IMR-90 (cell line): ENCODE measurements around the gene CROCC. TPM values are rescaled to one million over a fixed set of nuclear protein-coding genes. Genes with fewer than 3 reads are reported as not detected.

ENCODE experiments used
- ATAC-seq: fragments of 200-7000 bp; cut with Tn5 transposase; 2 replicates; pipeline ENCODE4 v1.9.1; 2020; ENCODE audit warnings: low read depth, mild to moderate bottlenecking, moderate library complexity
- BruUV-seq: library from RNA; stranded (reverse); fragments of 400-500 nt; replicated peaks from 2 replicates; lab custom pipeline; 2021; lab: Mats Ljungman, UMichigan
- CTCF ChIA-PET: fragments of 300-600 bp; formaldehyde crosslinking; extraction: SDS; loops from one replicate; lab custom pipeline; 2021; ENCODE audit warnings: antibody characterized with exemption; lab: Yijun Ruan, JAX
- POLR2A ChIA-PET: fragments of 300-600 bp; sonication (Branson Sonifier 250); formaldehyde crosslinking; loops from one replicate; lab custom pipeline; 2022; ENCODE audit warnings: antibody characterized with exemption; ENCODE audit not compliant: unreplicated experiment; lab: Charles Lee
- DNase-seq: peaks from one replicate; pipeline ENCODE4 v3.0.0; 2013
- H2AFZ ChIP-seq: replicated peaks from 2 replicates; pipeline ENCODE3; 2013; ENCODE audit warnings: low read length, mild to moderate bottlenecking; ENCODE audit not compliant: poor library complexity
- H2AK5ac ChIP-seq: 2 replicates; pipeline ENCODE4 v1.6.1; 2013; ENCODE audit warnings: low read depth, low read length, inconsistent platforms
- H2AK9ac ChIP-seq: replicated peaks from 2 replicates; pipeline ENCODE3; 2013; ENCODE audit warnings: mild to moderate bottlenecking, low read depth, low read length, moderate library complexity; ENCODE audit not compliant: poor library complexity
- H2BK120ac ChIP-seq: 2 replicates; pipeline ENCODE4 v1.6.1; 2013; ENCODE audit warnings: low read depth, low read length, inconsistent platforms
- H2BK15ac ChIP-seq: 3 replicates; pipeline ENCODE4 v1.6.1; 2013; ENCODE audit warnings: low read depth, low read length, inconsistent platforms
- H2BK20ac ChIP-seq: 2 replicates; pipeline ENCODE4 v1.6.1; 2013; ENCODE audit warnings: low read depth, mild to moderate bottlenecking, inconsistent platforms, low read length, moderate library complexity
- H2BK5ac ChIP-seq: 2 replicates; pipeline ENCODE4 v1.6.1; 2013; ENCODE audit warnings: mild to moderate bottlenecking, low read depth, low read length, inconsistent platforms; ENCODE audit not compliant: poor library complexity, severe bottlenecking
- H3K14ac ChIP-seq: replicated peaks from 2 replicates; pipeline ENCODE4 v1.6.1; 2013; ENCODE audit warnings: low read depth, low read length, inconsistent platforms
- H3K18ac ChIP-seq: 2 replicates; pipeline ENCODE4 v1.6.1; 2013; ENCODE audit warnings: low read depth, low read length, control low read depth
- H3K23ac ChIP-seq: 2 replicates; pipeline ENCODE4 v1.6.1; 2013; ENCODE audit warnings: low read depth, low read length, inconsistent platforms
- H3K27ac ChIP-seq: 2 replicates; pipeline ENCODE4 v1.5.1; 2013; ENCODE audit warnings: mild to moderate bottlenecking, control low read depth, low read length; ENCODE audit not compliant: insufficient read depth
- H3K27me3 ChIP-seq: 2 replicates; pipeline ENCODE4 v1.6.1; 2013; ENCODE audit warnings: low read length; ENCODE audit not compliant: control insufficient read depth, insufficient read depth
- H3K36me3 ChIP-seq: 2 replicates; pipeline ENCODE4 v1.6.1; 2013; ENCODE audit warnings: low read length, mixed read lengths; ENCODE audit not compliant: control insufficient read depth, insufficient read depth
- H3K4ac ChIP-seq: 2 replicates; pipeline ENCODE4 v1.6.1; 2013; ENCODE audit warnings: low read depth, low read length, inconsistent platforms
- H3K4me1 ChIP-seq: 2 replicates; pipeline ENCODE4 v1.6.1; 2013; ENCODE audit warnings: low read length, mixed read lengths; ENCODE audit not compliant: control insufficient read depth, insufficient read depth
- H3K4me2 ChIP-seq: 2 replicates; pipeline ENCODE4 v1.6.1; 2013; ENCODE audit warnings: low read depth, mild to moderate bottlenecking, control low read depth, low read length, moderate library complexity
- H3K4me3 ChIP-seq: 2 replicates; pipeline ENCODE4 v1.5.1; 2013; ENCODE audit warnings: low read depth, mild to moderate bottlenecking, control low read depth, low read length, moderate library complexity; ENCODE audit not compliant: insufficient read depth
- H3K56ac ChIP-seq: 2 replicates; pipeline ENCODE4 v1.6.1; 2013; ENCODE audit warnings: low read length, inconsistent platforms; ENCODE audit not compliant: insufficient read depth; ENCODE audit errors: extremely low read depth
- H3K79me1 ChIP-seq, 2 experiments: 2 replicates each; pipeline ENCODE4 v1.6.1; 2013; ENCODE audit warnings: low read length in 2 of 2, inconsistent platforms in 1 of 2, low read depth in 1 of 2
- H3K9ac ChIP-seq: 2 replicates; pipeline ENCODE4 v1.6.1; 2013; ENCODE audit warnings: low read depth, low read length, control low read depth
- H3K9me1 ChIP-seq: 2 replicates; pipeline ENCODE4 v1.6.1; 2013; ENCODE audit warnings: low read length, inconsistent platforms; ENCODE audit not compliant: insufficient read depth
- H3K9me3 ChIP-seq: 2 replicates; pipeline ENCODE4 v1.6.1; 2013; ENCODE audit warnings: low read length; ENCODE audit not compliant: control insufficient read depth, insufficient read depth
- H4K20me1 ChIP-seq: 2 replicates; pipeline ENCODE4 v1.6.1; 2013; ENCODE audit warnings: low read length, inconsistent platforms; ENCODE audit not compliant: insufficient read depth
- H4K5ac ChIP-seq: 2 replicates; pipeline ENCODE4 v1.6.1; 2013; ENCODE audit warnings: mild to moderate bottlenecking, low read depth, low read length, control low read depth
- H4K8ac ChIP-seq, 2 experiments: 2 replicates each; pipeline ENCODE4 v1.6.1; 2013; ENCODE audit warnings: low read depth in 2 of 2, low read length in 2 of 2, control low read depth in 1 of 2, inconsistent platforms in 1 of 2
- H4K91ac ChIP-seq: 2 replicates; pipeline ENCODE4 v1.6.1; 2013; ENCODE audit warnings: low read depth, low read length, inconsistent platforms; ENCODE audit not compliant: insufficient read depth
- RAD21 ChIP-seq: IDR thresholded peaks from 2 replicates; pipeline ENCODE4 v1.6.1; 2012; ENCODE audit warnings: low read length, improper control_type of control experiment
- WGBS, 2 experiments: methylation state at CpG; one replicate each; pipeline versions ENCODE4 v1.1.5 to v1.1.7; 2013; ENCODE audit warnings: missing lambda C conversion rate in 2 of 2; ENCODE audit not compliant: insufficient read length in 1 of 2; ENCODE audit errors: extremely low coverage in 2 of 2; 5-methylcytosine and 5-hydroxymethylcytosine counted together
- dilution Hi-C: fragments of 300-500 bp; cut with HindIII; formaldehyde crosslinking; loops from one replicate; pipeline ENCODE4 v1.14.3; 2018; ENCODE audit warnings: low sequenced_read_pairs; ENCODE audit not compliant: unreplicated experiment
- in situ Hi-C: fragments of 300-500 bp; cut with MboI; formaldehyde crosslinking; loops from 3 replicates; pipeline ENCODE4 v1.14.3; 2019; ENCODE audit warnings: low sequenced_read_pairs, inconsistent platforms, mixed read lengths
- intact Hi-C: fragments of 100-400 bp; cut with micrococcal nuclease; formaldehyde crosslinking; loops from 2 replicates; pipeline ENCODE4 v1.10.0; 2022
- polyA plus RNA-seq, 3 experiments: library from polyadenylated mRNA; depleted of rRNA; stranded (reverse); fragments of >200 nt; gene quantifications; 2 replicates each; pipeline ENCODE4 v1.2.3, GENCODE V29; 2012; ENCODE audit warnings: low replicate concordance in 1 of 3
- total RNA-seq: library from RNA; depleted of rRNA; stranded (reverse); fragments of >200 nt; gene quantifications from 2 replicates; pipeline ENCODE4 v1.2.3, GENCODE V29; 2012
- TF ChIP-seq, protein P1 (sequence below): conservative IDR thresholded peaks from 2 replicates; pipeline ENCODE4 v1.5.1; 2012; ENCODE audit warnings: mild to moderate bottlenecking, low read depth, low read length, improper control_type of control experiment

The CROCC gene
- total and polyA plus RNA-seq, 2 of the 4 experiments (the other 2 are of a cell fraction) = 7.5 to 13.7 TPM

DNA sequence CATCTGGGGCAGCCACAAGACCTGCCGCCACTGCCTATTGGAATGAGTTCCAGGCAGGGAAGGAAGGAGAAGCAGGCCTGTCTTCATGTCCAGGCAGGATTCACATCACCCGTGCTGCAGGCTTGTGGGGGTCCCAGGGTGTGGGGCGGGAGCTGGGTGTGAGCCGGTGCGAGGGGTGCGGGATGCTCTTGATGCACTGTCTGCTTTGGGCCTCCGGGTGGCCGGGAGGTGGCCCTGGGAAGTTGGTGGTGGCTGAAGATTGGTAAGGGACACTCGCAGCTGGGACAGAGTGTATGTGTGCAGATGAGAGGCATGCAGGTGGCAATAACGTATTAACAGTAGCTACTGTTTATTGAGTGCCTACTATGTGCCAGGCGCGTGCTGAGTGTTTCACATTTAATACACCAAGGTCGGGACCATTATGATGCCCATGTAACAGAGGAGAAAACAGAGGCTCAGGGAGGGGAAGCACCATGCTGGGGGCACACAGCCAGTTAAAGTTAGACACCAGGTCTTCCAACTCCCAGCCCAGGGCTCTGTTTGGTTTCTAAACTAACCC lies 3.3 kb downstream of the CROCC start:
- intact Hi-C loops = no loop called here

More for the DNA sequence above, 3.3 kb downstream of the CROCC start:
- no peaks in the 10 kb centered on the region for H3K36me3 ChIP-seq
- no peak overlapping the region for H3K27ac ChIP-seq
- peak overlapping the region; percentile 15 for H2AFZ ChIP-seq
- no peak overlapping the region for H3K23ac ChIP-seq
- 0 out of 2 replicates have a peak, but pooled peaks have one; percentile 19 for ATAC-seq
- H2BK5ac ChIP-seq = no peak overlapping the region
- no peak overlapping the region for H2BK120ac ChIP-seq
- peaks cover 13% of the 10 kb centered on the region; the same call in 1 of the 2 replicates for H3K9me1 ChIP-seq
- ChIA-PET POLR2A (no interaction called here), CTCF (no interaction called here)
- H3K27me3 ChIP-seq = no peaks in the 10 kb centered on the region; the same call in 1 of the 2 replicates
- H4K8ac ChIP-seq = no peak overlapping the region
- no peak overlapping the region for H2BK20ac ChIP-seq
- H3K4me2 ChIP-seq = no peak overlapping the region
- no peak overlapping the region for H3K9ac ChIP-seq
- H4K5ac ChIP-seq = no peak overlapping the region
- peaks cover 5% of the 10 kb centered on the region; the same call in 1 of the 2 replicates for H3K4me1 ChIP-seq
- no peak overlapping the region for H3K4me3 ChIP-seq
- H2BK15ac ChIP-seq = no peak overlapping the region
- no peak overlapping the region for H2AK5ac ChIP-seq
- H3K14ac ChIP-seq = no peak overlapping the region
- no peak overlapping the region for H4K91ac ChIP-seq
- DNase-seq = no peak
- peaks cover 0 to 5% of the 10 kb centered on the region in 2 experiments; a peak in 1 of 4 replicates for H3K79me1 ChIP-seq
- dilution Hi-C loops (no loop called here), in situ Hi-C loops (no loop called here)
- BruUV-seq = no TSS peak
- H2AK9ac ChIP-seq = peak overlapping the region; percentile 38
- H3K9me3 ChIP-seq = no peaks in the 10 kb centered on the region
- H3K18ac ChIP-seq = no peak overlapping the region
- H3K56ac ChIP-seq = no peak overlapping the region
- no peaks in the 10 kb centered on the region; the same call in 1 of the 2 replicates for H4K20me1 ChIP-seq
- WGBS, 2 experiments = 83% methylated on average over 12 of the region's 13 CpGs; no CpG with 5 or more reads in 1 of the 2 experiments
- TF ChIP-seq, protein P1, sequence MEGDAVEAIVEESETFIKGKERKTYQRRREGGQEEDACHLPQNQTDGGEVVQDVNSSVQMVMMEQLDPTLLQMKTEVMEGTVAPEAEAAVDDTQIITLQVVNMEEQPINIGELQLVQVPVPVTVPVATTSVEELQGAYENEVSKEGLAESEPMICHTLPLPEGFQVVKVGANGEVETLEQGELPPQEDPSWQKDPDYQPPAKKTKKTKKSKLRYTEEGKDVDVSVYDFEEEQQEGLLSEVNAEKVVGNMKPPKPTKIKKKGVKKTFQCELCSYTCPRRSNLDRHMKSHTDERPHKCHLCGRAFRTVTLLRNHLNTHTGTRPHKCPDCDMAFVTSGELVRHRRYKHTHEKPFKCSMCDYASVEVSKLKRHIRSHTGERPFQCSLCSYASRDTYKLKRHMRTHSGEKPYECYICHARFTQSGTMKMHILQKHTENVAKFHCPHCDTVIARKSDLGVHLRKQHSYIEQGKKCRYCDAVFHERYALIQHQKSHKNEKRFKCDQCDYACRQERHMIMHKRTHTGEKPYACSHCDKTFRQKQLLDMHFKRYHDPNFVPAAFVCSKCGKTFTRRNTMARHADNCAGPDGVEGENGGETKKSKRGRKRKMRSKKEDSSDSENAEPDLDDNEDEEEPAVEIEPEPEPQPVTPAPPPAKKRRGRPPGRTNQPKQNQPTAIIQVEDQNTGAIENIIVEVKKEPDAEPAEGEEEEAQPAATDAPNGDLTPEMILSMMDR = peak; percentile 15; the same call in 1 of the 2 replicates
- no peak for TF ChIP-seq RAD21
- no peak overlapping the region for H3K4ac ChIP-seq
